Natural killer cell (primary cell): ENCODE results near the gene BHLHE40. TPM values are rescaled to one million over a fixed set of nuclear protein-coding genes. Genes with fewer than 3 reads are reported as not detected.

Experiments used
- ATAC-seq, 3 donors: fragments of 150-1000 bp in 2 of 3; fragments of 200-7000 bp in 1 of 3; cut with Tn5 transposase; 1 replicate in 1 of 3; 2 replicates in 2 of 3; pipeline ENCODE4 v1.10.0; 2021; ENCODE audit warnings: mild to moderate bottlenecking in 2 of 3, moderate library complexity in 2 of 3
- DNase-seq, 2 donors: peaks; one replicate each; pipeline versions ENCODE4 v3.0.0 to v3.0.0-alpha.2; 2013 to 2021; ENCODE audit warnings: mixed read lengths in 1 of 2
- H3K27ac ChIP-seq: one replicate; pipeline ENCODE4 v1.5.1; 2013; ENCODE audit warnings: mild to moderate bottlenecking, low read length
- H3K27me3 ChIP-seq: one replicate; pipeline ENCODE4 v1.6.1; 2013; ENCODE audit warnings: low read length; ENCODE audit not compliant: control insufficient read depth, insufficient read depth
- H3K36me3 ChIP-seq: one replicate; pipeline ENCODE4 v1.6.1; 2013; ENCODE audit warnings: low read length; ENCODE audit not compliant: control insufficient read depth, insufficient read depth
- H3K4me1 ChIP-seq: one replicate; pipeline ENCODE4 v1.6.1; 2013; ENCODE audit warnings: low read length; ENCODE audit not compliant: control insufficient read depth, insufficient read depth
- H3K4me3 ChIP-seq: one replicate; pipeline ENCODE4 v1.5.1; 2013; ENCODE audit warnings: low read length
- H3K9me3 ChIP-seq: one replicate; pipeline ENCODE4 v1.6.1; 2013; ENCODE audit warnings: low read length; ENCODE audit not compliant: control insufficient read depth, insufficient read depth
- H3K27ac Mint-ChIP-seq, 2 donors: one replicate each; pipeline ENCODE4 v1.8.0; 2022; ENCODE audit warnings: mild to moderate bottlenecking in 2 of 2, mixed read lengths in 2 of 2, moderate library complexity in 1 of 2
- H3K27me3 Mint-ChIP-seq, 2 donors: one replicate each; pipeline ENCODE4 v1.8.0; 2022; ENCODE audit warnings: low read depth in 2 of 2, mixed read lengths in 2 of 2
- H3K36me3 Mint-ChIP-seq: one replicate; pipeline ENCODE4 v1.8.0; 2022; ENCODE audit warnings: mixed read lengths
- H3K4me1 Mint-ChIP-seq, 2 donors: one replicate each; pipeline ENCODE4 v1.8.0; 2022; ENCODE audit warnings: mixed read lengths in 2 of 2
- H3K4me3 Mint-ChIP-seq: one replicate; pipeline ENCODE4 v1.8.0; 2022; ENCODE audit warnings: mild to moderate bottlenecking, moderate library complexity, mixed read lengths
- H3K9me3 Mint-ChIP-seq, 2 donors: one replicate each; pipeline ENCODE4 v1.8.0; 2022; ENCODE audit warnings: mixed read lengths in 2 of 2
- CTCF ChIP-seq: fragments of 200-600 bp; IDR thresholded peaks from one replicate; pipeline ENCODE4 v1.8.0; 2022; ENCODE audit warnings: antibody characterized with exemption
- WGBS: methylation state at CpG from one replicate; pipeline ENCODE4 v1.1.7; 2013; ENCODE audit warnings: missing lambda C conversion rate; ENCODE audit not compliant: insufficient coverage; 5-methylcytosine and 5-hydroxymethylcytosine counted together
- intact Hi-C: fragments of 100-400 bp; cut with micrococcal nuclease; formaldehyde crosslinking; loops from one replicate; pipeline ENCODE4 v1.14.2; 2022
- total RNA-seq, 4 donors: library from RNA; stranded (reverse); fragments of 120-200 nt in 1 of 4; gene quantifications; one replicate each; pipeline versions ENCODE4 v1.2.3 to v1.2.4, GENCODE V29; 2013 to 2022

The BHLHE40 gene
- total RNA-seq, 3 donors from 2014 or later (not counting 1 experiment from before 2014, with no cell fraction given): 512 to 725 (median 719) TPM

DNA sequence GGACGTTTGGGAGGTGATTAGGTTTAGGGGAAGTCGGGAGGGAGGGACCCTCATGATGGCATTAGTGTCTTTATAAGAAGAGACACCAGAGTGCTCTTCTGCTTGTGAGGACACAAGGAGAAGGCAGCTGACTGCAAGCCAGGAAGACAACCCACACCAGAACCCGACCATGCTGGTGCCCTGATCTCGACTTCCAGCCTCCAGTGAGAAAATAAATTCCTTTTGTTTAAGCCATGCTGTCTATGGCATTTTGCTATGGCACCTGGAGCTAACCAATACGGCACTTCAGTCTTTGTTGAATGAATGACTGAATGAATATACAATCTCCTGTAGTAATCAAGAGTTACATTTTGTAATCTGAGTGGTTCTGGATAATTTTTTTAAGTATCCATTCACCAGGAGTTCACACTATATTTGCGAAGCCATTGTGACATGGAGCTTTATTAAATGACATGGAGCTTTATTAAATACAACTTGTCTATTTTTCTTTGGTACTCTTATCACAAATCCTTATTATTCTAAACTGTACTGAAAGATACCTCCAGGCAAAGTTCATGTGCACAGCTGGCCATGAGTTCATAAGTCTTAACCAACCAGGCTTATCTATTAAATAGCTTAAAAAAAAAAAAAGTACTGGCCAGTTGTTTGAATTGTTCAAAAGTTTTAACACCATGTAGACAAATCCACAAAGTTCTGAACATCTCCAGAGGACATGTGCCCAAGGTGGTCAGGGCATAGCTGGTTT lies 24.8 kb upstream of the BHLHE40 start:
- peaks cover 2% of the 10 kb centered on the region for H3K9me3 ChIP-seq
- DNase-seq (no peak), ATAC-seq (no peak)
- Mint-ChIP-seq H3K9me3 (peaks cover 0 to 3% of the 10 kb centered on the region in 2 donors), H3K4me1 (no peaks in the 10 kb centered on the region), H3K4me3 (no peak overlapping the region), H3K27ac (no peak overlapping the region), H3K27me3 (no peaks in the 10 kb centered on the region), H3K36me3 (no peaks in the 10 kb centered on the region)
- H3K27ac ChIP-seq: no peak overlapping the region
- 91% methylated on average over 5 of the region's 6 CpGs for WGBS
- no peaks in the 10 kb centered on the region for H3K27me3 ChIP-seq
- no peaks in the 10 kb centered on the region for H3K36me3 ChIP-seq
- intact Hi-C loops: no loop called here
- no peak overlapping the region for H3K4me3 ChIP-seq
- TF ChIP-seq CTCF: no peak
- no peaks in the 10 kb centered on the region for H3K4me1 ChIP-seq

GRCh38 chr3:4956099-4956498 lies 23.1 kb upstream of the BHLHE40 start:
- ATAC-seq: no peak

DNA sequence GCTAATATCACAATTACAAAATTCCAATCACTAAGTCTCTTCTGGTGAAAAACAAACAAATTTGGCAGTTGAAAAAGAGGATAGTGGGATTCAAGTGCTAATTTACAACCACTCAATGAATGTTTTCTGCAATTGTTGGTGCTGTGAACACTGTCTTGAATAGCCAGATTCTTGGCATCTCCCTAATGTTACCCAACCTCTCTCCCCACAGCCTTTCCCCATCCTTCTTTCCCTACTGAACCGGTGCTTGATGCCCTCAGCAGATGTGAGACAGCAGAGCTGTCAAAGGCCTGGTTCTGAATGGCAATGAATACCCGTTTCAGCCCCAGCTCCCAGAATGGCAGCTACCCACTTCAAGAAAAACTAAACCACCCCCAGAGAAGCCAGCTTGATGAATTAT lies 22.5 kb upstream of the BHLHE40 start:
- Histone ChIP-seq H3K36me3 (no peaks in the 10 kb centered on the region), H3K27ac (no peak overlapping the region)
- intact Hi-C loops: no loop called here

More at GRCh38 chr3:4956099-4956498, 23.1 kb upstream of the BHLHE40 start:
- Mint-ChIP-seq H3K27me3 (no peaks in the 10 kb centered on the region), H3K36me3 (no peaks in the 10 kb centered on the region), H3K4me1 (no peaks in the 10 kb centered on the region), H3K27ac (no peak overlapping the region), H3K9me3 (peaks cover 0 to 3% of the 10 kb centered on the region in 2 donors), H3K4me3 (no peak overlapping the region)
- no peak for TF ChIP-seq CTCF
- Histone ChIP-seq H3K9me3 (peaks cover 2% of the 10 kb centered on the region), H3K27ac (no peak overlapping the region), H3K36me3 (no peaks in the 10 kb centered on the region), H3K4me3 (no peak overlapping the region), H3K4me1 (no peaks in the 10 kb centered on the region), H3K27me3 (no peaks in the 10 kb centered on the region)
- intact Hi-C loops: no loop called here
- WGBS: 100% methylated on average over 1 of the region's 2 CpGs
- DNase-seq: no peak

More for the DNA sequence above, 22.5 kb upstream of the BHLHE40 start:
- peaks cover 0 to 3% of the 10 kb centered on the region in 2 donors for H3K9me3 Mint-ChIP-seq
- WGBS: 93% methylated on average over 2 of the region's 2 CpGs
- no peaks in the 10 kb centered on the region for H3K27me3 Mint-ChIP-seq
- ATAC-seq (no peak), DNase-seq (no peak)
- Histone ChIP-seq H3K4me1 (no peaks in the 10 kb centered on the region), H3K27me3 (no peaks in the 10 kb centered on the region), H3K9me3 (peaks cover 2% of the 10 kb centered on the region), H3K4me3 (no peak overlapping the region)
- no peak for TF ChIP-seq CTCF
- H3K36me3 Mint-ChIP-seq: no peaks in the 10 kb centered on the region
- no peak overlapping the region for H3K27ac Mint-ChIP-seq
- H3K4me3 Mint-ChIP-seq: no peak overlapping the region
- no peaks in the 10 kb centered on the region for H3K4me1 Mint-ChIP-seq
